ENCODE measurements around the gene B3GLCT.

- no peak for TF ChIP-seq CTCF (IDR thresholded peaks at IDR 0.05; ENCODE audit: low read length)
- TF ChIP-seq EZH2phosphoT487 (IDR thresholded peaks at IDR 0.05; ENCODE audit: low read length): no peak
These were observed 10.1 kb downstream of the B3GLCT start for GRCh38 chr13:31209841-31210210.
